HepG2 (cell line): ENCODE results near the gene OTOG. TPM values are rescaled to one million over a fixed set of nuclear protein-coding genes. Genes with fewer than 3 reads are reported as not detected.

Source experiments
- ADNP ChIP-seq: sonication (generic); formaldehyde crosslinking; IDR thresholded peaks from 2 replicates; pipeline ENCODE4 v1.4.0; 2020; ENCODE audit warnings: missing genetic modification reagents
- ISL2 ChIP-seq: sonication (generic); formaldehyde crosslinking; IDR thresholded peaks from 2 replicates; pipeline ENCODE4 v1.5.0; 2020; ENCODE audit warnings: missing genetic modification reagents
- LRRFIP1 ChIP-seq: sonication (generic); formaldehyde crosslinking; conservative IDR thresholded peaks from 2 replicates; pipeline ENCODE4 v1.4.0; 2020; ENCODE audit warnings: missing genetic modification reagents
- RORA ChIP-seq: sonication (generic); formaldehyde crosslinking; IDR thresholded peaks from 2 replicates; pipeline ENCODE4 v1.5.0; 2020; ENCODE audit warnings: mild to moderate bottlenecking, missing genetic modification reagents, moderate library complexity
- TFE3 ChIP-seq: IDR thresholded peaks from 2 replicates; pipeline ENCODE4 v1.6.1; 2016
- ZBTB40 ChIP-seq, 2 experiments: fragments of 450-650 bp in 1 of 2; sonication (generic) in 1 of 2; formaldehyde crosslinking in 1 of 2; IDR thresholded peaks; 2 replicates each; pipeline versions ENCODE4 v1.6.1 to v1.8.0; 2016 to 2022; ENCODE audit warnings: antibody characterized with exemption in 1 of 2, mild to moderate bottlenecking in 1 of 2, missing genetic modification reagents in 1 of 2
- polyA plus RNA-seq, 8 experiments: library from polyadenylated mRNA; depleted of rRNA in 3 of 8; stranded (reverse) in 7 of 8; unstranded in 1 of 8; fragments of >200 nt; fragmentation: Illumina TruSeq in 4 of 8; extraction: Trizol in 4 of 8; gene quantifications; 2 replicates each; pipeline versions ENCODE4 v1.2.1 to v1.2.3, GENCODE V29; 2011 to 2016; ENCODE audit warnings: low read depth in 4 of 8, missing spikeins in 1 of 8, mixed read lengths in 1 of 8; ENCODE audit not compliant: insufficient read depth in 1 of 8
- total RNA-seq, 5 experiments: library from RNA; depleted of rRNA; stranded (reverse); fragments of >200 nt; fragmentation: Illumina TruSeq; extraction: Trizol; gene quantifications; 2 replicates each; pipeline ENCODE4 v1.2.3, GENCODE V29; 2016; ENCODE audit warnings: low read depth in 1 of 5

Gene OTOG
- total and polyA plus RNA-seq, 2 of the 13 experiments (the other 11 are each of a cell fraction or from before 2014, with no cell fraction given): not detected

GRCh38 chr11:17672469-17672868, 125.4 kb downstream of the OTOG start (continued):
- TF ChIP-seq ZBTB40 (IDR thresholded peaks at IDR 0.05) (no peak), ZBTB40 (CRISPR knock-in tag; IDR thresholded peaks at IDR 0.05) (no peak), ADNP (CRISPR knock-in tag) (no peak), RORA (no peak), LRRFIP1 (CRISPR knock-in tag) (no peak), TFE3 (no peak), ISL2 (CRISPR knock-in tag) (no peak)
